ENCODE data around the gene SERP2. TPM values are rescaled to one million over a fixed set of nuclear protein-coding genes. Genes with fewer than 3 reads are reported as not detected.

Gene SERP2
- total and polyA plus RNA-seq, 2 donors (not counting 1 experiment from before 2014, with no cell fraction given): 0.43 TPM; not detected in 1

GRCh38 chr13:44410328-44410859 lies 36.8 kb downstream of the SERP2 start:
- no peaks in the 10 kb centered on the region for H3K9me3 Mint-ChIP-seq (ENCODE audit: insufficient read depth)
- peaks cover 0 to 2% (median 0%) of the 10 kb centered on the region in 4 experiments for H3K27me3 ChIP-seq (replicated peaks in 1 of 4; ENCODE audit: control extremely low read depth in 1 of 4, control insufficient read depth in 3 of 4, insufficient read depth in 4 of 4, low read length in 3 of 4)
- H3K27ac ChIP-seq (ENCODE audit: low read length in 2 of 2): no peak overlapping the region
- no peak overlapping the region for H3K9ac ChIP-seq (ENCODE audit: low read length)
- no peaks in the 10 kb centered on the region for H3K79me2 ChIP-seq (ENCODE audit: control insufficient read depth, insufficient read depth, low read length)
- no peaks in the 10 kb centered on the region for H3K4me1 Mint-ChIP-seq
- H3K4me2 ChIP-seq (replicated peaks; ENCODE audit: low read depth, low read length, poor library complexity, severe bottlenecking): no peak overlapping the region
- TF ChIP-seq CTCF (IDR thresholded peaks at IDR 0.05) (no peak), EZH2 (IDR thresholded peaks at IDR 0.05; ENCODE audit: borderline replicate concordance, insufficient read depth, low read depth, low read length, poor library complexity, severe bottlenecking) (no peak)
- no peak overlapping the region for H2AFZ ChIP-seq (ENCODE audit: insufficient read depth, low read depth, low read length, poor library complexity, severe bottlenecking)
- H3K27ac Mint-ChIP-seq: no peak overlapping the region
- peaks cover 26% of the 10 kb centered on the region for H3K27me3 Mint-ChIP-seq
- no peak overlapping the region for H3K4me3 ChIP-seq (ENCODE audit: control extremely low read depth in 1 of 5, extremely low read depth in 1 of 5, insufficient read depth in 1 of 5, low read depth in 2 of 5, low read length in 4 of 5)
- no peak for DNase-seq
- no peak for ATAC-seq (ENCODE audit: low read depth)
- 68% methylated on average over 5 of the region's 6 CpGs for WGBS (ENCODE audit: insufficient coverage)
- no peaks in the 10 kb centered on the region for H3K9me3 ChIP-seq (ENCODE audit: control extremely low read depth in 1 of 3, control insufficient read depth in 2 of 3, insufficient read depth in 1 of 3, low read length in 2 of 3)
- H3K36me3 ChIP-seq (replicated peaks in 1 of 2; ENCODE audit: control extremely low read depth in 1 of 2, control insufficient read depth in 1 of 2, extremely low read depth in 1 of 2, insufficient read depth in 2 of 2, low read length in 1 of 2): no peaks in the 10 kb centered on the region
- H4K20me1 ChIP-seq (ENCODE audit: control insufficient read depth, insufficient read depth, low read length, poor library complexity, severe bottlenecking): no peaks in the 10 kb centered on the region
- no peak overlapping the region for H3K4me3 Mint-ChIP-seq
- POLR2A ChIA-PET: no interaction called here
- intact Hi-C loops (cut with micrococcal nuclease): no loop called here
- H3K4me1 ChIP-seq (ENCODE audit: control insufficient read depth in 2 of 2, insufficient read depth in 2 of 2, low read length in 2 of 2): no peaks in the 10 kb centered on the region
- CTCF ChIA-PET: no interaction called here

GRCh38 chr13:44411841-44412240 lies 38.2 kb downstream of the SERP2 start:
- H3K36me3 ChIP-seq (replicated peaks in 1 of 2; ENCODE audit: control extremely low read depth in 1 of 2, control insufficient read depth in 1 of 2, extremely low read depth in 1 of 2, insufficient read depth in 2 of 2, low read length in 1 of 2): no peaks in the 10 kb centered on the region
- POLR2A ChIA-PET: interaction anchor here (0.7 kb wide), 1 partner anchor 71 kb away, joined by 3 read pairs; no protein-coding TSS in a partner anchor
- Mint-ChIP-seq H3K9me3 (ENCODE audit: insufficient read depth) (no peaks in the 10 kb centered on the region), H3K27ac (no peak overlapping the region), H3K27me3 (peaks cover 24% of the 10 kb centered on the region), H3K4me1 (peaks cover 4% of the 10 kb centered on the region), H3K4me3 (no peak overlapping the region)
- H3K79me2 ChIP-seq (ENCODE audit: control insufficient read depth, insufficient read depth, low read length): no peaks in the 10 kb centered on the region
- TF ChIP-seq EZH2 (IDR thresholded peaks at IDR 0.05; ENCODE audit: borderline replicate concordance, insufficient read depth, low read depth, low read length, poor library complexity, severe bottlenecking) (no peak), CTCF (IDR thresholded peaks at IDR 0.05) (no peak)
- DNase-seq (no peak), ATAC-seq (ENCODE audit: low read depth) (no peak)
- H3K4me3 ChIP-seq (ENCODE audit: control extremely low read depth in 1 of 5, extremely low read depth in 1 of 5, insufficient read depth in 1 of 5, low read depth in 2 of 5, low read length in 4 of 5): no peak overlapping the region
- H3K9ac ChIP-seq (ENCODE audit: low read length): no peak overlapping the region
- intact Hi-C loops (cut with micrococcal nuclease): no loop called here
- CTCF ChIA-PET: no interaction called here
- H3K4me1 ChIP-seq (ENCODE audit: control insufficient read depth in 2 of 2, insufficient read depth in 2 of 2, low read length in 2 of 2): no peaks in the 10 kb centered on the region
- no peak overlapping the region for H3K4me2 ChIP-seq (replicated peaks; ENCODE audit: low read depth, low read length, poor library complexity, severe bottlenecking)
- WGBS (ENCODE audit: insufficient coverage): 60% methylated on average over 1 of the region's 2 CpGs
- no peaks in the 10 kb centered on the region for H4K20me1 ChIP-seq (ENCODE audit: control insufficient read depth, insufficient read depth, low read length, poor library complexity, severe bottlenecking)
- peaks cover 0 to 3% (median 0%) of the 10 kb centered on the region in 3 donors for H3K9me3 ChIP-seq (ENCODE audit: control extremely low read depth in 1 of 3, control insufficient read depth in 2 of 3, insufficient read depth in 1 of 3, low read length in 2 of 3)
- H2AFZ ChIP-seq (ENCODE audit: insufficient read depth, low read depth, low read length, poor library complexity, severe bottlenecking): no peak overlapping the region
- H3K27ac ChIP-seq (ENCODE audit: low read length in 2 of 2): no peak overlapping the region
- no peaks in the 10 kb centered on the region for H3K27me3 ChIP-seq (replicated peaks in 1 of 4; ENCODE audit: control extremely low read depth in 1 of 4, control insufficient read depth in 3 of 4, insufficient read depth in 4 of 4, low read length in 3 of 4)

Measured in B cell (primary cell).